ENCODE measurements around the gene FRMD4A.
"Not testable (repeated sequence)": the region's sequence is repeated elsewhere in the genome, so short reads cannot be mapped to it uniquely, and the experiment has no call there.

Gene FRMD4A

GRCh38 chr10:14093730-14094484, 236.8 kb downstream of the FRMD4A start:
- peak; percentile 38 for DNase-seq (ENCODE audit: low read depth)

- no peak for DNase-seq (ENCODE audit: low read depth)
These were observed 237.9 kb downstream of the FRMD4A start for GRCh38 chr10:14092799-14093198.

- no peak for DNase-seq (ENCODE audit: low read depth)
These were observed 241.0 kb downstream of the FRMD4A start for GRCh38 chr10:14089556-14090292.

- DNase-seq (ENCODE audit: low read depth), result peak; percentile 37
These were observed 243.2 kb downstream of the FRMD4A start for GRCh38 chr10:14087566-14087965.

GRCh38 chr10:14086596-14086995, 244.1 kb downstream of the FRMD4A start:
- DNase-seq (ENCODE audit: low read depth), result peak; percentile 39

- DNase-seq (ENCODE audit: low read depth), result peak; percentile 65
These were observed 245.8 kb downstream of the FRMD4A start for GRCh38 chr10:14084875-14085274.

- no peak for DNase-seq (ENCODE audit: low read depth)
These were observed 249.9 kb downstream of the FRMD4A start for GRCh38 chr10:14080795-14081194.

GRCh38 chr10:14077430-14077829, 253.3 kb downstream of the FRMD4A start:
- DNase-seq (ENCODE audit: low read depth), result no peak

GRCh38 chr10:14074062-14074884, 256.5 kb downstream of the FRMD4A start:
- DNase-seq (ENCODE audit: low read depth), result peak; percentile 99

- no peak for DNase-seq (ENCODE audit: low read depth)
These were observed 258.2 kb downstream of the FRMD4A start for GRCh38 chr10:14072541-14072940.

- DNase-seq (ENCODE audit: low read depth), result no peak
These were observed 258.8 kb downstream of the FRMD4A start for GRCh38 chr10:14071956-14072355.

- DNase-seq (ENCODE audit: low read depth), result no peak
These were observed 262.0 kb downstream of the FRMD4A start for GRCh38 chr10:14068601-14069250.

- not testable (repeated sequence) for DNase-seq (ENCODE audit: low read depth)
These were observed 263.1 kb downstream of the FRMD4A start for GRCh38 chr10:14067638-14068037.

- DNase-seq (ENCODE audit: low read depth), result no peak
These were observed 264.6 kb downstream of the FRMD4A start for GRCh38 chr10:14066106-14066505.

GRCh38 chr10:14063531-14064285, 267.0 kb downstream of the FRMD4A start:
- peak; percentile 98 for DNase-seq (ENCODE audit: low read depth)

GRCh38 chr10:14062528-14063260, 268.0 kb downstream of the FRMD4A start:
- DNase-seq (ENCODE audit: low read depth), result peak; percentile 82

GRCh38 chr10:14060320-14061070, 270.2 kb downstream of the FRMD4A start:
- peak; percentile 27 for DNase-seq (ENCODE audit: low read depth)

GRCh38 chr10:14056610-14057332, 274.0 kb downstream of the FRMD4A start:
- peak; percentile 99 for DNase-seq (ENCODE audit: low read depth)

GRCh38 chr10:14052931-14053330, 277.8 kb downstream of the FRMD4A start:
- peak; percentile 24 for DNase-seq (ENCODE audit: low read depth)
